Left renal pelvis (tissue), 4 donors: ENCODE results near the gene FAM181A. TPM values are rescaled to one million over a fixed set of nuclear protein-coding genes. Genes with fewer than 3 reads are reported as not detected.

Experiments
- DNase-seq, 4 donors: peaks; one replicate each; pipeline ENCODE4 v3.0.0-alpha.2; 2013; ENCODE audit warnings: low read depth in 4 of 4, low spot score in 3 of 4
- polyA plus RNA-seq, 4 donors: library from polyadenylated mRNA; unstranded; fragments of 120-200 nt; gene quantifications; one replicate each; pipeline ENCODE4 v1.2.1, GENCODE V29; 2013; ENCODE audit not compliant: insufficient read length in 4 of 4

FAM181A gene
- polyA plus RNA-seq, 4 donors = not detected

GRCh38 chr14:93960108-93960475 is 32.9 kb downstream of the FAM181A start:
- no peak for DNase-seq

GRCh38 chr14:93960774-93961438 is 33.8 kb downstream of the FAM181A start:
- no peak for DNase-seq

- DNase-seq = no peak
Observed at GRCh38 chr14:93961620-93962019, 34.5 kb downstream of the FAM181A start.

- no peak for DNase-seq
Observed at GRCh38 chr14:93962701-93963601, 35.8 kb downstream of the FAM181A start.

- DNase-seq = no peak
Observed at GRCh38 chr14:93963692-93964091, 36.5 kb downstream of the FAM181A start.

GRCh38 chr14:93964281-93964680 is 37.1 kb downstream of the FAM181A start:
- no peak for DNase-seq

- no peak for DNase-seq
Observed at GRCh38 chr14:93964820-93965286, 37.7 kb downstream of the FAM181A start.

- no peak for DNase-seq
Observed at GRCh38 chr14:93965287-93965821, 38.2 kb downstream of the FAM181A start.

GRCh38 chr14:93965946-93966474 is 38.9 kb downstream of the FAM181A start:
- DNase-seq = no peak

GRCh38 chr14:93967637-93968250 is 40.6 kb downstream of the FAM181A start:
- DNase-seq = no peak

- no peak for DNase-seq
Observed at GRCh38 chr14:93969082-93969828, 42.1 kb downstream of the FAM181A start.

GRCh38 chr14:93970585-93970964 is 43.4 kb downstream of the FAM181A start:
- no peak for DNase-seq

- no peak for DNase-seq
Observed at GRCh38 chr14:93970965-93971634, 44.0 kb downstream of the FAM181A start.

- no peak for DNase-seq
Observed at GRCh38 chr14:93971635-93972027, 44.5 kb downstream of the FAM181A start.

GRCh38 chr14:93972618-93973205 is 45.6 kb downstream of the FAM181A start:
- no peak for DNase-seq

- DNase-seq = no peak
Observed at GRCh38 chr14:93973607-93974006, 46.5 kb downstream of the FAM181A start.

GRCh38 chr14:93974299-93974698 is 47.2 kb downstream of the FAM181A start:
- no peak for DNase-seq

GRCh38 chr14:93974833-93975232 is 47.7 kb downstream of the FAM181A start:
- DNase-seq = no peak

- DNase-seq = no peak
Observed at GRCh38 chr14:93975791-93976476, 48.8 kb downstream of the FAM181A start.
